Progenitor cell of endocrine pancreas (in vitro differentiated cells): ENCODE data around the gene COMTD1. TPM values are rescaled to one million over a fixed set of nuclear protein-coding genes. Genes with fewer than 3 reads are reported as not detected.

Source experiments
- DNase-seq: peaks from one replicate; pipeline ENCODE4 v3.0.0; 2021; ENCODE audit warnings: low spot score; ENCODE audit not compliant: unreplicated experiment
- H3K27ac Mint-ChIP-seq: 2 replicates; pipeline ENCODE4 v1.8.0; 2021; ENCODE audit warnings: mild to moderate bottlenecking, moderate library complexity, mixed read lengths
- H3K27me3 Mint-ChIP-seq: 2 replicates; pipeline ENCODE4 v1.8.0; 2021; ENCODE audit warnings: mixed read lengths
- H3K36me3 Mint-ChIP-seq: 2 replicates; pipeline ENCODE4 v1.8.0; 2022; ENCODE audit warnings: mixed read lengths; ENCODE audit not compliant: insufficient read depth
- H3K4me1 Mint-ChIP-seq: 2 replicates; pipeline ENCODE4 v1.8.0; 2021; ENCODE audit warnings: low read depth, mixed read lengths
- H3K4me3 Mint-ChIP-seq: 2 replicates; pipeline ENCODE4 v1.8.0; 2021; ENCODE audit warnings: low read depth, mild to moderate bottlenecking, moderate library complexity, mixed read lengths
- H3K9me3 Mint-ChIP-seq: 2 replicates; pipeline ENCODE4 v1.8.0; 2021; ENCODE audit warnings: low read depth, mixed read lengths
- total RNA-seq: library from RNA; stranded (reverse); gene quantifications from 2 replicates; pipeline ENCODE4 v1.2.1, GENCODE V29; 2021
- TF ChIP-seq, protein P1 (sequence below): fragments of 200-600 bp; sonication (generic); IDR thresholded peaks from one replicate; pipeline ENCODE4 v1.5.0; 2021; ENCODE audit warnings: antibody characterized with exemption, mild to moderate bottlenecking; ENCODE audit not compliant: unreplicated experiment

COMTD1 gene
- total RNA-seq, 1 donor from 2014 or later: 18.4 TPM

DNA sequence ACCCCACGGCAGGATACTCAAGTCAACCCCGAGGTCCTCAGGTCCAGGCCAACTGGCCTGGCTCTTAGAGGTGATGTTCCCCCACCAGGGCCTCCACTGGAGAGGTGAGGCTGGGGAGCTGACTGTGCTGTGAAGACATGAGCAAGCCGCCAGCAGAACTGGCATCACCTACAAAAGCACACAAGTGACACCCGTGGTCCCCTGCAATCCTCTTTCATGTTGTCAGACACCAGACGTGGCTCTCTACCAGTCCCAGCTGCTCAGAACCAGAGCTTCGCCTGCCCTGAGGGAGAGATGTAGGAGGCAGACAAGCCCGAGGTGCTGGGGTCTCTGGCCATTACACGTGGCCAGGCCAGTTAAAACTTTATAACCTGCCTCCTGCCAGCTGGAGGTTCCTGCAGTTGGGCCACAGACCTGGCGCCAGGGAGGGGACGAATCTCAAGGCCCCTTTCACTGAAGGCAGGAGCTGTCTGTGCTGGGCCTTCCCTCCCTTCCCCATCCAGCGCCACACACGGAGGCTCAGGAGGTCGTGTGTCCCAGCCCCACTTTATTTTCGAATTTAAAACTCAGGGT lies 2.2 kb downstream of the COMTD1 start:
- H3K27me3 Mint-ChIP-seq: peaks cover 2% of the 10 kb centered on the region
- H3K4me1 Mint-ChIP-seq: peaks cover 6% of the 10 kb centered on the region
- TF ChIP-seq, protein P1, sequence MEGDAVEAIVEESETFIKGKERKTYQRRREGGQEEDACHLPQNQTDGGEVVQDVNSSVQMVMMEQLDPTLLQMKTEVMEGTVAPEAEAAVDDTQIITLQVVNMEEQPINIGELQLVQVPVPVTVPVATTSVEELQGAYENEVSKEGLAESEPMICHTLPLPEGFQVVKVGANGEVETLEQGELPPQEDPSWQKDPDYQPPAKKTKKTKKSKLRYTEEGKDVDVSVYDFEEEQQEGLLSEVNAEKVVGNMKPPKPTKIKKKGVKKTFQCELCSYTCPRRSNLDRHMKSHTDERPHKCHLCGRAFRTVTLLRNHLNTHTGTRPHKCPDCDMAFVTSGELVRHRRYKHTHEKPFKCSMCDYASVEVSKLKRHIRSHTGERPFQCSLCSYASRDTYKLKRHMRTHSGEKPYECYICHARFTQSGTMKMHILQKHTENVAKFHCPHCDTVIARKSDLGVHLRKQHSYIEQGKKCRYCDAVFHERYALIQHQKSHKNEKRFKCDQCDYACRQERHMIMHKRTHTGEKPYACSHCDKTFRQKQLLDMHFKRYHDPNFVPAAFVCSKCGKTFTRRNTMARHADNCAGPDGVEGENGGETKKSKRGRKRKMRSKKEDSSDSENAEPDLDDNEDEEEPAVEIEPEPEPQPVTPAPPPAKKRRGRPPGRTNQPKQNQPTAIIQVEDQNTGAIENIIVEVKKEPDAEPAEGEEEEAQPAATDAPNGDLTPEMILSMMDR: no peak
- H3K4me3 Mint-ChIP-seq: peak overlapping the region; percentile 68
- H3K27ac Mint-ChIP-seq: peak overlapping the region; percentile 45
- no peaks in the 10 kb centered on the region for H3K9me3 Mint-ChIP-seq
- H3K36me3 Mint-ChIP-seq: peaks cover 23% of the 10 kb centered on the region
- DNase-seq: no peak

- Mint-ChIP-seq H3K9me3 (no peaks in the 10 kb centered on the region), H3K27me3 (peaks cover 2% of the 10 kb centered on the region), H3K4me3 (no peak overlapping the region), H3K4me1 (peaks cover 9% of the 10 kb centered on the region), H3K27ac (peak overlapping the region; percentile 13), H3K36me3 (peaks cover 26% of the 10 kb centered on the region)
- DNase-seq: no peak
- TF ChIP-seq, protein P1: no peak
Measured at GRCh38 chr10:75231672-75232581, 3.8 kb downstream of the COMTD1 start.

- H3K27ac Mint-ChIP-seq: peak overlapping the region; percentile 60
- peaks cover 28% of the 10 kb centered on the region for H3K36me3 Mint-ChIP-seq
Measured at GRCh38 chr10:75230600-75231038, 5.1 kb downstream of the COMTD1 start.

DNA sequence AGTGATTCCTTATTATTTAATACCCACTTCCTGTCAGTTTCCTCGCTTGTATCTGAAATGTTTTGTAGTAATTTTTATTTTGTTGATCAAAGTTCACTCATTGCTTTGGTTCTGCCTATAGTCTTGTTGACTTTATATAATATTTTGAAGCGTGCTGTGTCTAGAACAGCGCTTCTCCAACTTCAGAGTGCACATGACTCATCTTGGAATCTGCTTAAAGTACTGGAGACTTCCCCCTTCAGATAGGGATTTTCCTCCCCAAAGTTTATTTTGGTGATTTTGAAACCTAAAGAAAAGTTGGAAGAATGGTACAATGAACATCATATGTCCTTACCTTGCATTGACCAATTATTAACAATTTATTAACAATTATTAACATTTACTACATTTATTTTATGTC lies 5.8 kb downstream of the COMTD1 start:
- no peaks in the 10 kb centered on the region for H3K9me3 Mint-ChIP-seq
- DNase-seq: no peak
- TF ChIP-seq, protein P1: no peak
- no peaks in the 10 kb centered on the region for H3K27me3 Mint-ChIP-seq
- no peak overlapping the region for H3K27ac Mint-ChIP-seq
- peaks cover 24% of the 10 kb centered on the region for H3K4me1 Mint-ChIP-seq
- peaks cover 28% of the 10 kb centered on the region for H3K36me3 Mint-ChIP-seq
- H3K4me3 Mint-ChIP-seq: no peak overlapping the region

More at GRCh38 chr10:75230600-75231038, 5.1 kb downstream of the COMTD1 start:
- Mint-ChIP-seq H3K9me3 (no peaks in the 10 kb centered on the region), H3K4me1 (peaks cover 17% of the 10 kb centered on the region), H3K4me3 (no peak overlapping the region), H3K27me3 (no peaks in the 10 kb centered on the region)
- DNase-seq: peak; percentile 74
- TF ChIP-seq, protein P1: peak; percentile 93

DNA sequence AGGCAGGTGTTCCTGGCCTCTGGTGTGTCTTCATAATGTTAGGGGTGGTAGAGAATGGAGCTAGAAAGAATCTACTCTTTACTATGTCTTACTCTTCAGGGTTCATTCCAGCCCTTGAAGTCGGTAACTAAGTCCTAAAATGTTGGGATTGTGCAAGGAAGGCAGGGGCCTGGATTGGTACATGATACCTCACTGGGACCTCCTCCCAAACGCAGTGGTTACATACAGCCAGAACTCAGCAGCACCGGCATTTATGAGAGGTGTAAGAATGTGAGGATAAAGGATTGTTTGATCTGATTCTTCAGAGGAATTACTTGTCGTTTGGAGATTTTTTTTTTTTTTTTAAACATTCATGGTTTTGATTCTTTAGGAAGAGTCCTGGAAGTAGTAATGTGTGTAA lies 6.9 kb downstream of the COMTD1 start:
- no peak overlapping the region for H3K4me3 Mint-ChIP-seq
- H3K9me3 Mint-ChIP-seq: no peaks in the 10 kb centered on the region
- no peak for DNase-seq
- peak overlapping the region; percentile 60 for H3K27ac Mint-ChIP-seq
- TF ChIP-seq, protein P1: no peak
- H3K36me3 Mint-ChIP-seq: peaks cover 28% of the 10 kb centered on the region
- H3K4me1 Mint-ChIP-seq: peaks cover 35% of the 10 kb centered on the region
- no peaks in the 10 kb centered on the region for H3K27me3 Mint-ChIP-seq
